Right lobe of liver (tissue), 6 donors: ENCODE measurements around the gene TOR1B. TPM values are rescaled to one million over a fixed set of nuclear protein-coding genes. Genes with fewer than 3 reads are reported as not detected.
A peak's percentile ranks its signal among the peaks of the same experiment; 100 is the strongest.
"Not testable (repeated sequence)": the region's sequence is repeated elsewhere in the genome, so short reads cannot be mapped to it uniquely, and the experiment has no call there.

Experiments used
- ATAC-seq, 4 donors: fragments of 200-7000 bp; cut with Tn5 transposase; one replicate each; pipeline ENCODE4 v1.9.1; 2020; ENCODE audit warnings: mild to moderate bottlenecking in 4 of 4, moderate library complexity in 4 of 4
- DNase-seq, 3 donors: peaks; one replicate each; pipeline ENCODE4 v3.0.0-alpha.2; 2020
- H3K27ac ChIP-seq, 3 donors: fragments of 200-600 bp; one replicate each; pipeline ENCODE4 v1.8.0; 2022
- H3K27me3 ChIP-seq, 2 donors: fragments of 200-600 bp; one replicate each; pipeline ENCODE4 v1.8.0; 2022
- H3K36me3 ChIP-seq, 4 donors: fragments of 200-600 bp; sonication (generic) in 1 of 4; one replicate each; pipeline versions ENCODE4 v1.5.1 to v1.8.0; 2017 to 2022; ENCODE audit warnings: control low read depth in 1 of 4
- H3K4me1 ChIP-seq, 4 donors: fragments of 200-600 bp; sonication (generic) in 1 of 4; one replicate each; pipeline versions ENCODE4 v1.5.1 to v1.8.0; 2017 to 2022; ENCODE audit warnings: control low read depth in 1 of 4
- H3K4me3 ChIP-seq, 3 donors: fragments of 200-600 bp; one replicate each; pipeline ENCODE4 v1.8.0; 2022
- H3K9me3 ChIP-seq, 4 donors: fragments of 200-600 bp; sonication (generic) in 1 of 4; one replicate each; pipeline versions ENCODE4 v1.5.1 to v1.8.0; 2017 to 2022; ENCODE audit warnings: control low read depth in 1 of 4
- CTCF ChIP-seq, 4 donors: fragments of 200-600 bp in 3 of 4; fragments of 450-650 bp in 1 of 4; IDR thresholded peaks; one replicate each; pipeline versions ENCODE4 v1.5.1 to v1.8.0; 2016 to 2022; ENCODE audit warnings: antibody characterized with exemption in 4 of 4, mild to moderate bottlenecking in 2 of 4
- POLR2A ChIP-seq: fragments of 450-650 bp; IDR thresholded peaks from one replicate; pipeline ENCODE4 v1.6.1; 2017; ENCODE audit warnings: antibody characterized with exemption, mild to moderate bottlenecking
- WGBS: methylation state at CpG from one replicate; pipeline ENCODE4 v1.1.6; 2018; ENCODE audit warnings: low coverage, low lambda C conversion rate; ENCODE audit not compliant: insufficient coverage; ENCODE audit errors: missing lambda C conversion rate; 5-methylcytosine and 5-hydroxymethylcytosine counted together
- intact Hi-C, 2 donors: fragments of 100-400 bp; cut with DNase I; formaldehyde crosslinking; loops; one replicate each; pipeline versions ENCODE4 v1.11.2 to v1.14.1; 2022
- total RNA-seq, 6 experiments: library from RNA; depleted of rRNA in 2 of 6; stranded (reverse); fragments of >200 nt in 2 of 6; fragmentation: NEBNext Ultra II Directional in 3 of 6; extraction: Animal tissue kit (Norgen Biotek cat#: 25700) in 3 of 6; gene quantifications; one replicate each; pipeline versions ENCODE4 v1.1.0 to v1.2.4, GENCODE V29; 2016 to 2023
- donor health status: DM: no; HTN: yes; CAD: no.
- donor health status: DM: no; HTN: no; CAD: no.
- donor health status: DM: no; HTN: no; CAD: no.
- donor health status: DM: no; HTN: yes; CAD: no.
- donor health status: DM: no; HTN: yes; CAD: no.

Gene TOR1B
- total RNA-seq, 6 experiments from 2014 or later = 16.1 to 30.7 (median 18.9) TPM

- H3K27me3 ChIP-seq = no peaks in the 10 kb centered on the region
- ATAC-seq (no peak), DNase-seq (no peak)
- TF ChIP-seq POLR2A (no peak), CTCF (IDR thresholded peaks at IDR 0.05) (no peak)
- H3K9me3 ChIP-seq = no peaks in the 10 kb centered on the region
- no peak overlapping the region for H3K4me3 ChIP-seq
- H3K27ac ChIP-seq = no peak overlapping the region
- no peaks in the 10 kb centered on the region for H3K4me1 ChIP-seq
- no peaks in the 10 kb centered on the region for H3K36me3 ChIP-seq
- WGBS = 58% methylated on average over 8 of the region's 8 CpGs
- intact Hi-C loops = loop anchor here (5.0 to 10.0 kb wide), 2 partner anchors 39 to 136 kb away; partner anchors contain the start of gene ASB6 (in 2 of the 2)
Observed at GRCh38 chr9:129781131-129781530, 21.9 kb upstream of the TOR1B start.

GRCh38 chr9:129781981-129782380 is 21.0 kb upstream of the TOR1B start:
- ATAC-seq (no peak), DNase-seq (no peak)
- TF ChIP-seq CTCF (IDR thresholded peaks at IDR 0.05) = no peak
- no peak for TF ChIP-seq POLR2A
- intact Hi-C loops = loop anchor here (5.0 to 10.0 kb wide), 2 partner anchors 40 to 137 kb away; partner anchors contain the start of gene ASB6 (in 2 of the 2)
- Histone ChIP-seq H3K4me1 (no peaks in the 10 kb centered on the region), H3K36me3 (no peaks in the 10 kb centered on the region), H3K27ac (no peak overlapping the region), H3K4me3 (no peak overlapping the region), H3K27me3 (no peaks in the 10 kb centered on the region), H3K9me3 (no peaks in the 10 kb centered on the region)
- 61% methylated on average over 5 of the region's 5 CpGs for WGBS

GRCh38 chr9:129783516-129784361 is 19.2 kb upstream of the TOR1B start:
- Histone ChIP-seq H3K4me1 (no peaks in the 10 kb centered on the region), H3K4me3 (no peak overlapping the region), H3K9me3 (no peaks in the 10 kb centered on the region), H3K27me3 (no peaks in the 10 kb centered on the region), H3K36me3 (no peaks in the 10 kb centered on the region), H3K27ac (no peak overlapping the region)
- DNase-seq = peak in 2 of 3 donors; percentile 51 to 66
- peak; percentile 96 to 100 (median 96) for ATAC-seq
- intact Hi-C loops = loop anchor here (5.0 to 10.0 kb wide), 2 partner anchors 41 to 139 kb away; partner anchors contain the start of gene ASB6 (in 2 of the 2)
- WGBS = 28% methylated on average over 14 of the region's 14 CpGs
- peak; percentile 89 to 94 (median 92) for TF ChIP-seq CTCF (IDR thresholded peaks at IDR 0.05)
- no peak for TF ChIP-seq POLR2A

- DNase-seq, H3K27ac ChIP-seq, H3K36me3 ChIP-seq, H3K27me3 ChIP-seq, ATAC-seq, H3K4me3 ChIP-seq, H3K4me1 ChIP-seq, H3K9me3 ChIP-seq: not testable (repeated sequence)
- intact Hi-C loops = loop anchor here (5.0 to 10.0 kb wide), 3 partner anchors 43 to 140 kb away; partner anchors contain the start of gene ASB6 (in 2 of the 2)
- WGBS = 46% methylated on average over 8 of the region's 11 CpGs
Observed at GRCh38 chr9:129784970-129785369, 18.0 kb upstream of the TOR1B start.

- no peak overlapping the region for H3K4me3 ChIP-seq
- no peaks in the 10 kb centered on the region for H3K4me1 ChIP-seq
- TF ChIP-seq POLR2A = no peak
- TF ChIP-seq CTCF (IDR thresholded peaks at IDR 0.05) = no peak
- intact Hi-C loops = loop anchor here (5.0 to 10.0 kb wide), 2 partner anchors 49 to 141 kb away; partner anchors contain the start of gene ASB6 (in 2 of the 2)
- H3K36me3 ChIP-seq = no peaks in the 10 kb centered on the region
- H3K9me3 ChIP-seq = no peaks in the 10 kb centered on the region
- WGBS = 33% methylated on average over 1 of the region's 1 CpG
- no peak for DNase-seq
- no peak overlapping the region for H3K27ac ChIP-seq
- H3K27me3 ChIP-seq = no peaks in the 10 kb centered on the region
- ATAC-seq = no peak
Observed at GRCh38 chr9:129785866-129786265, 17.1 kb upstream of the TOR1B start.
